GM12874 (cell line): Measurements from ENCODE around the gene CPLX1.

Source experiments
- CTCF ChIP-seq: IDR thresholded peaks from 2 replicates; pipeline ENCODE4 v1.5.1; 2011; ENCODE audit warnings: low read depth, mild to moderate bottlenecking, control low read depth, low read length, moderate library complexity; ENCODE audit not compliant: insufficient read depth

The CPLX1 gene

GRCh38 chr4:791252-791897 is 34.6 kb downstream of the CPLX1 start:
- TF ChIP-seq CTCF: no peak

- no peak for TF ChIP-seq CTCF
These were observed 35.5 kb downstream of the CPLX1 start for GRCh38 chr4:790466-790820.

DNA sequence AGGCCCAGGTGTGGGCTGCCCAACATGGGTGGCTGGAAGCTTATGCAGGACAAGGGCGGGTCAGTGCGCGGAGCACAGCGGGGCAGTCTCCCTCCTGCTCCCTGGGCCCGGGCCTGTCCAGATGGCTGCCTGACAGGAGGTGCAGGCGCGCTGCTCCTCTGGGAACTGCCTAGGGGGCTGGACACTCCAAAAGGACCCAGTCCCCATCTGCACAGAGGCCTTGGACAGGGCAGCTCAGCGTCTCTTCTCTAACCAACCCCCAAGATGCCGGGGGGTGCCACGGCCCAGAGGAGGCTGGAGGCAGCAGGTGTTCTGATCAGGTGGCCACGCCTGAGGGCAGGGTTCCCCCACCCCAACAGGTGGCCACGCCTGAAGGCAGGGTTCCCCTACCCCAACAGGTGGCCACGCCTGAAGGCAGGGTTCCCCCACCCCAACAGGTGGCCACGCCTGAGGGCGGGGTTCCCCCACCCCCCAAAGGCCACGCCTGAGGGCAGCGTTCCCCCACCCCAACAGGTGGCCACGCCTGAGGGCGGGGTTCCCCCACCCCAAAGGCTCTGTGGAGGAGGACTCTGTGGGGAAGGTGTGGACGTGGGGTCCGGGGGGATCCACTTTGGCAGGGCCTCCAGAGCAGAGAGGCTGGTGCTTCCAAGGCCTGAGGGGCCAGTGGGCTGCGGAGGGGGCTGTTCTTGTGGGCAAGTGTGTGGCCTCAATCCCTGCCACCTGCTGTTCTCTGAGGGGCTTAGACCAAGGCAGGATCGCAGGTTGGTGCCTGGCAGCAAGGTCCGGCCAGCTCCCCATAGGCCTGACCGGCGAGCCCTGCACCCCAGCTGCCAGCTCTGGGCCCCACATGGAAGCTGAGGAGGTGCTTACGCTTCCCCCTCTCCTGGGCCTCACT is 36.1 kb downstream of the CPLX1 start:
- TF ChIP-seq CTCF: no peak

- no peak for TF ChIP-seq CTCF
These were observed 37.2 kb downstream of the CPLX1 start for GRCh38 chr4:788636-789297.

- no peak for TF ChIP-seq CTCF
These were observed 37.8 kb downstream of the CPLX1 start for GRCh38 chr4:788006-788635.

GRCh38 chr4:787561-787981 is 38.4 kb downstream of the CPLX1 start:
- TF ChIP-seq CTCF: no peak

DNA sequence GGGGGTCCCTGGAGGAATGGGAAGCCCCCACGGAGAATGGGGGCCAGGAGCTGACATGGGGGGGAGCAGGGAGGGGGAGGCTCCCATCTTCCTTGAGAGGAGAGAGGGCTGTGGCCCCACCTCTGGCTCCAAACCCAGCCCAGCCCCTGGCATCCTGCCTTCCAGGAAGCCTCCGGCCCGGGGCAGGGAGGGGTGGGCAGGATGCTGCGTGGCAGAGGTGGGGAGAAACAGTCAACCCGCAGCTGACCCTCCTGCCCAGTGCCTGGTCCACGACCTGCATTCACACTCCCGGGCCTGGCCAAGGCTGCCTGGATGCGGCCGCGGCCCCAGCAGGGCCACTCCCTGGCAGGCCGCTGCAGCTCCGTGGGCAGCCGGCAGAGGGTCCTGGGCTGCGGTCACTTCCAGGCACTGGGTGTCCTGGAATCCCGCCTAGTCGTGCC is 39.0 kb downstream of the CPLX1 start:
- no peak for TF ChIP-seq CTCF
